ENCODE results near the gene SLC1A1. TPM values are rescaled to one million over a fixed set of nuclear protein-coding genes. Genes with fewer than 3 reads are reported as not detected.

Gene SLC1A1
- total RNA-seq, 1 donor from 2014 or later = 6.8 TPM

DNA sequence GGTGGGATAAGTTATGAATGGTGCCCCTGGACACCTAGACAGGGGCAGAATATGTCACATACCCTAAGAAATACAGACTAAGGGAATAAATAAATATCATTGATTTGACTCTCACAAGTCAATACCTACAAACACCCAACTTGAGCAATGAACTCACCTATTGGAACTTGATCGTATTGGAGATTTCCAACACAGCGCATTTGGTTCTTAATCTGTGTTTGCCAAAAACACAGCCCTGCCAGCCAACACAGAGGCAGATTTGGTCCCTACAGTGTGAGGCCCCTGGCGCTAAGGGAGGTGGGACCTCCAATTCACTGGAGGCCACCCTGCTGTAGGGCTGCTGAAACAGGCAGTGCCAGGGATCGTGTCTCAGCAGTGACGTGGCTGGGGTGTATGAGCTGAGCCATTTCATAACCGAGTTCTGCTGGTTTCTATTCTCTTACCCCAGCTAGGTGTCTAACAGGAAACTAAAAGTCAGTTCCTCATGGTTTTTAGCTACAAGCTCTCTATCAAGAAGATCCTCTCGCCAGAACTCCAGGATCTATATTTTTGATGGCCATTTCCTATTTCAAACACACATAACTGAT is 84.5 kb downstream of the SLC1A1 start:
- Mint-ChIP-seq H3K27me3 (ENCODE audit: unreplicated experiment) (no peaks in the 10 kb centered on the region), H3K36me3 (ENCODE audit: unreplicated experiment) (peaks cover 19% of the 10 kb centered on the region), H3K4me1 (ENCODE audit: unreplicated experiment) (peaks cover 5% of the 10 kb centered on the region), H3K27ac (ENCODE audit: unreplicated experiment) (no peak overlapping the region), H3K9me3 (ENCODE audit: unreplicated experiment) (no peaks in the 10 kb centered on the region), H3K4me3 (ENCODE audit: unreplicated experiment) (no peak overlapping the region)
- TF ChIP-seq, protein P1, sequence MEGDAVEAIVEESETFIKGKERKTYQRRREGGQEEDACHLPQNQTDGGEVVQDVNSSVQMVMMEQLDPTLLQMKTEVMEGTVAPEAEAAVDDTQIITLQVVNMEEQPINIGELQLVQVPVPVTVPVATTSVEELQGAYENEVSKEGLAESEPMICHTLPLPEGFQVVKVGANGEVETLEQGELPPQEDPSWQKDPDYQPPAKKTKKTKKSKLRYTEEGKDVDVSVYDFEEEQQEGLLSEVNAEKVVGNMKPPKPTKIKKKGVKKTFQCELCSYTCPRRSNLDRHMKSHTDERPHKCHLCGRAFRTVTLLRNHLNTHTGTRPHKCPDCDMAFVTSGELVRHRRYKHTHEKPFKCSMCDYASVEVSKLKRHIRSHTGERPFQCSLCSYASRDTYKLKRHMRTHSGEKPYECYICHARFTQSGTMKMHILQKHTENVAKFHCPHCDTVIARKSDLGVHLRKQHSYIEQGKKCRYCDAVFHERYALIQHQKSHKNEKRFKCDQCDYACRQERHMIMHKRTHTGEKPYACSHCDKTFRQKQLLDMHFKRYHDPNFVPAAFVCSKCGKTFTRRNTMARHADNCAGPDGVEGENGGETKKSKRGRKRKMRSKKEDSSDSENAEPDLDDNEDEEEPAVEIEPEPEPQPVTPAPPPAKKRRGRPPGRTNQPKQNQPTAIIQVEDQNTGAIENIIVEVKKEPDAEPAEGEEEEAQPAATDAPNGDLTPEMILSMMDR (IDR thresholded peaks at IDR 0.05) = no peak
- no peak for DNase-seq (ENCODE audit: extremely low spot score, unreplicated experiment)

DNA sequence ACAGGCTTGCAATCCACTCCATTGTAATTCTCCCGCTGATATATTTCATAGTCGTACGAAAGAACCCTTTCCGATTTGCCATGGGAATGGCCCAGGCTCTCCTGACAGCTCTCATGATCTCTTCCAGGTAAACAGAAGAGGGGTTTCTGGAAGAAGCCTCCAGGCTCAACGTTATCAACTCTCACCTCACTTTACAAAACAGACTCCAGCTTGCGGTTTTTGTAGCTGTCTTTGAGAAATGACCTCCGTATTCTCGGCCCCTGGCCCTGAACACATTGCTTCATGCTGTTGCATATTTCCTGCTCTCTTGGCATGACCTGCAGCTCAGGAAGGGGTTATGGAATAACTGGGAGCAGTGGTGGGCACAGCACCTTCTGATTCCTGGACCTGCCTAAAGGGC is 85.7 kb downstream of the SLC1A1 start:
- Mint-ChIP-seq H3K27ac (ENCODE audit: unreplicated experiment) (no peak overlapping the region), H3K27me3 (ENCODE audit: unreplicated experiment) (no peaks in the 10 kb centered on the region), H3K4me1 (ENCODE audit: unreplicated experiment) (peaks cover 13% of the 10 kb centered on the region), H3K4me3 (ENCODE audit: unreplicated experiment) (no peak overlapping the region), H3K9me3 (ENCODE audit: unreplicated experiment) (no peaks in the 10 kb centered on the region), H3K36me3 (ENCODE audit: unreplicated experiment) (peaks cover 19% of the 10 kb centered on the region)
- TF ChIP-seq, protein P1 (IDR thresholded peaks at IDR 0.05) = no peak
- no peak for DNase-seq (ENCODE audit: extremely low spot score, unreplicated experiment)

GRCh38 chr9:4576448-4576847 is 86.2 kb downstream of the SLC1A1 start:
- no peaks in the 10 kb centered on the region for H3K27me3 Mint-ChIP-seq (ENCODE audit: unreplicated experiment)
- peaks cover 17% of the 10 kb centered on the region for H3K4me1 Mint-ChIP-seq (ENCODE audit: unreplicated experiment)
- no peak overlapping the region for H3K4me3 Mint-ChIP-seq (ENCODE audit: unreplicated experiment)
- TF ChIP-seq, protein P1 (IDR thresholded peaks at IDR 0.05) = no peak
- H3K36me3 Mint-ChIP-seq (ENCODE audit: unreplicated experiment) = peaks cover 19% of the 10 kb centered on the region
- no peak for DNase-seq (ENCODE audit: extremely low spot score, unreplicated experiment)
- no peak overlapping the region for H3K27ac Mint-ChIP-seq (ENCODE audit: unreplicated experiment)
- H3K9me3 Mint-ChIP-seq (ENCODE audit: unreplicated experiment) = no peaks in the 10 kb centered on the region

DNA sequence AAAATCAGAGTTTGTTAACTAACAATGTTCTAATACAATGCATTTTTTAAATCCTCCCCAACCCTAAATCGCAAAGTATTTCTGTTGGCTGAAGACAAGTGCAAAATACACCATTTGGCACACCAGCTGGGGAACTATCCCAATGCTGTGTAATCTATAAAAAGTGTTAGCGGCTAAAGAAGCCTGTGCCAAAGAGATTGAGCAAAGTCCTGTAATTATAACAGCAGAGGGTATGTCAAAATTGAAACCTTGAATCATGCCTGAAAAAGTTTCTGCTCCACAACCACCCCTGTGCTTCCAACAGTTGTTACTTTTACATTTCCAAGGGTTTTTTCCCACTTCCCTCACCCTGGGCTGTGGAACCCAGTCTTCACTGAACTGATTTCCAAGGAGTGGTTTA is 88.7 kb downstream of the SLC1A1 start:
- Mint-ChIP-seq H3K27ac (ENCODE audit: unreplicated experiment) (no peak overlapping the region), H3K4me3 (ENCODE audit: unreplicated experiment) (no peak overlapping the region), H3K27me3 (ENCODE audit: unreplicated experiment) (no peaks in the 10 kb centered on the region), H3K4me1 (ENCODE audit: unreplicated experiment) (peaks cover 23% of the 10 kb centered on the region), H3K36me3 (ENCODE audit: unreplicated experiment) (peaks cover 18% of the 10 kb centered on the region), H3K9me3 (ENCODE audit: unreplicated experiment) (no peaks in the 10 kb centered on the region)
- TF ChIP-seq, protein P1 (IDR thresholded peaks at IDR 0.05) = no peak
- no peak for DNase-seq (ENCODE audit: extremely low spot score, unreplicated experiment)

DNA sequence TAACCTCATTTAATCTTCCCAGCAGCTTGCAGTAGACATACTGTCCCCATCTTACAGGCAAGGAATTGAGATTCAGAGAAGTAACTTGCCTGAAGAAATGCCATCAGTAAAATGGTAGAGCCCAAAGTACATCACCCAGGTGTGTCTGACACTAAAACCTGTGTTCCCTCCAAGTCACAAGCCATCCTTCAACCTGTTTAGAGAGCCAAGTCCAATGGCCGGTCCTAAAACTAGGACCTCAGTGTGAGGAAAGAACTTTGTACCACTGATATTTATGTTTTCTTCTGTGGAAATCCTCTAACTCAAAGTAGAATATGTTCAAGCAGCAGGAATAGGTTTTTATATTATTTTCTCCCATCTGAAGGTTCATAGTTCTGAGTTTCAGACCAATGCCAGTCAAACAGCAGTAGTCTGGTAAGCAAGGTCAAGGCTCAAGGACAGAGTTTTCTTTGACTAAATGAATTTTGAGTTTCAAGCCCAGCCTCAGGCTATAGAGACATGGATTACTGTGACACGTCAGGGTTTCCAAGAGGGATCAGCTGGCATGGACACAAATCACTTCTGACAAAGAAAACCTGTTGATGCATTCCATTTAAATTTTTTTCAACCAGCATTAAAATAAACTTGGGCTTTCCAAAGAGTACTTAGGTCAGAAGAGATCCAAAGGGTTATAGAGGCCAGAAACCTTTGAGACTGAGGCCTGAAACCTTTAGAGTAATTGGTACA is 90.9 kb downstream of the SLC1A1 start:
- peaks cover 24% of the 10 kb centered on the region for H3K36me3 Mint-ChIP-seq (ENCODE audit: unreplicated experiment)
- no peak overlapping the region for H3K4me3 Mint-ChIP-seq (ENCODE audit: unreplicated experiment)
- no peak for DNase-seq (ENCODE audit: extremely low spot score, unreplicated experiment)
- peak overlapping the region; percentile 36 for H3K27ac Mint-ChIP-seq (ENCODE audit: unreplicated experiment)
- peaks cover 23% of the 10 kb centered on the region for H3K4me1 Mint-ChIP-seq (ENCODE audit: unreplicated experiment)
- H3K27me3 Mint-ChIP-seq (ENCODE audit: unreplicated experiment) = no peaks in the 10 kb centered on the region
- no peaks in the 10 kb centered on the region for H3K9me3 Mint-ChIP-seq (ENCODE audit: unreplicated experiment)
- TF ChIP-seq, protein P1 (IDR thresholded peaks at IDR 0.05) = no peak

All from osteocyte (in vitro differentiated cells).